Measurements from ENCODE around the gene PSME4.

The PSME4 gene

DNA sequence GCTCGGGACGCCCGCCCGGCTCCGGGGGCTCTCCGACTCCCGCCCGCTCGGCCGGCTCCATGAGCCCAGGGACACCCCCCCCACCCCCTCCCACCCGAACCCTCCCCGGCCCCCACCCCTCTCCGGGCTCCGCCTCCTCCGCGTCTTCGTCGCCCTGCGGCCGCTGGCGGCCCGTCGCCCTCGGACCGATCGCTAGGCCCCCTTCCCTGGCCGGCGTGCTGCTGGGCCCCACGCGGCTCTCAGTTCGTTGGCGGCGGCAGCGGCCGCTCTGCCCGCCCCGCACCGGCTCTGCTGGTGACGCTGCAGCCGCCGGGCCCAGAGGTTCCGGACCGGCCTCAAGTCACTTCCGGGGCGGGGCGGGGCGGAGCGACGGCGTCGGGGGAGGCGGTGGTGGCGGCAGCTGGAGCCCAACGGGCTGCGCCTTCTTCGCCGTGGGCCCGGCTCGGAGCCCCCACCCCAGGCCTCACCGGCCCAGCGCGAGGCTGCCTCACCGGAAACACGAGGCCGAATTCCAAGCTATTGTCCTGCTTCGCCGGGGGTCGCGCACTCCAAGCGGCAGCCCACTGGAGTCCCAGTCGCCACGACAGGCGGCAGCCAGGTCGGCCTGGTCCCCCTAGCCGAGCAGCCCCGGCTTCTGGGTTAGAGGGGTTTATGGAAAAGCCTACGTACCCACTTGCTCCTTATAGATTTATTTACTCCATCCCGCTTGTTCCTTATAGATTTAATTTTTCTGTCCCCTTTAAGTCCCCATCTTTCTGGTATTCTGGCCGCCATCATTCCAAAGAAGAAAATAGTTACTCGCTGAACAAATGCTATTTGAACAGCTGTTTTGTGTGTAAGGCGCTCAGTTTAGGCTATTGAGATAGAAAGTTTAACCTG lies at the start of gene PSME4:
Gene PSME4, minus strand, starts transcription at position 270 of the 879 bp plus-strand sequence. Its CDS starts 209 bp downstream, at position 61.
- peak; percentile 33 to 94 (median 87) for DNase-seq

DNA sequence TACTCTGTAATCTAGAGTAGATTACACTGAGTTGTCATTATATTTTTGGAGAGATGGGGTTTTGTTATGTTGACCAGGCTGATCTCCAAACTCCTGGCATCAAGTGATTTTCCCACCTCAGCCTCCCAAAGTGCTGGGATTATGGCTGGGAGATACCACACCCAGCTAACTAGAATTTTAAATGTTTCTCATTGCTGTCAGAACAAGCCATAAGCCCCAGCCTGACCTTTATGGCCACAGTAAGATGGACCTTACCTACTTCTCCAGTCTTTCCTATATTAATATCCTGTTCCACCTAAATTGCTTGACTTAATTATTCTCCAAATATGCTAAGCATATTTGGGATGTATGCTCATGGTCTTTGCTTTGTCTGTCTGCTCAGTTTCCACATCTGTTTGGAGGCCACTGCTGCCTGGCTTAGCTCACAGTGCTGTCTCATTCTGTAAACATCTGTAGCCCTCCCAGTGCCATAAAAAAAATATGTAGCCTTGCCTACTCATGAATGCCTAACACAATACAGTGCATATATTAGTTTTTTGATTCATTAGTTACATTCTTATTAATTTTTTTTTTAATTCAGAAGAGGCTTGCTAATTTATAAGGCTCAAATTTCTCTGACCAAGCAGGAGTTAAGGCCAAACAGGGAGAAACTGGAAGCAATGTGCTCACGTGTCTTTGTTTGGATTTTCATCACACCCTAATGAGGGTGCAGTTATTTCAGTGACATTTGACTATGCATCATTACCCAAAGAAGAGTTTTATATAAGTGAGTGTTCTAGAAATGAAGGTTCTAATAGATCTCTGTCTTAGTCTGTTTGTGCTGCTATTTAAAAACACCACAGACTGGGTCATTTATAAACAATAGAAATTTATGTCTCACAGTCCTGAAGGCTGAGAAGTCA lies 45.3 kb upstream of the PSME4 start:
- DNase-seq = peak in 1 of 56 donors; percentile 8

DNA sequence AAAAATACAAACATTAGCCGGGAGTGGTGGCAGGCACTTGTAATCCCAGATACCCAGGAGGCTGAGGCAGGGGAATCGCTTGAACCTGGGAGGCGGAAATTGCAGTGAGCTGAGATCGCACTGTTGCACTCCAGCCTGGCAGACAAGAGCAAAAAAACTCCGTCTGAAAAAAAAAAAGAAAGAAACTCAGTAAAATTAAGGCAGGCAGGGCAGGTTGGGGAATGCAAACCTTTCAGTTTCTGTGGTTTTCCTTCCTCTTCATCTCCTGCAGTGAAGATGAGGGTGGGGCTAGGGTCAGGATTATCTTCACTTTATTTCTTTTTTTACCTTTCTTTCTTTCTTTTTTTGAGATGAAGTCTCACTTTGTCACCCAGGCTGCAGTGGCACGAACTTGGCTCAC lies 43.2 kb upstream of the PSME4 start:
- DNase-seq = no peak

DNA sequence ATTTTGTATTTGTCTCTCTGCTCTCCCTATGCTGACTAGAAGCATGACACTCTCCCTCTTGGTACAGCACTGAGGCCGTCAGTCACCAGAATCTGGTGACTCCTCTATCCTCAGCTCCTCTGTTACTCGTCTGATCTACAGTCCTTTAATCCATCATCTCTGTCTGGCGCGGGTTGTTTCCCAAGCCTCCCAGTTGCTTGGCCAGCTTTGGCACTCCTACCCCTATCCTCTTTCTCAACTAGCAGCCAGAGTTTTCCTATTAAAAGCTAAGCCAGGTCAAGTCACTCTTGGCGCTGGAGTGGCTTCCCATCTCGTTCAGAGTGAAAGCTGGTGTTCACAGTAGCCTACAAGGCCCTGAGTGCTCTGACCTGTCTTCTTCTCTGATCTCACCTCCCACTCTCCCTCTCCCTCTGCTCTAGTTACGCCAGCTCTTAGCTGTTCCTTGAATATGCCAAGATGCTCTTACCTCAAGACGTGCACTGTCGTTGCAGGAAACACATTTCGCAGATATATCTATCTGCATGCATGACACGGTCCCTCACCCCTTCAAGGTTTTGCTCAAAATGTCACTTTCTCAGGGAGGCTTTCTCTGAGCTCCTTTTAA lies 41.8 kb upstream of the PSME4 start:
- DNase-seq = no peak

GRCh38 chr2:54009549-54009948 lies 38.8 kb upstream of the PSME4 start:
- DNase-seq = no peak

DNA sequence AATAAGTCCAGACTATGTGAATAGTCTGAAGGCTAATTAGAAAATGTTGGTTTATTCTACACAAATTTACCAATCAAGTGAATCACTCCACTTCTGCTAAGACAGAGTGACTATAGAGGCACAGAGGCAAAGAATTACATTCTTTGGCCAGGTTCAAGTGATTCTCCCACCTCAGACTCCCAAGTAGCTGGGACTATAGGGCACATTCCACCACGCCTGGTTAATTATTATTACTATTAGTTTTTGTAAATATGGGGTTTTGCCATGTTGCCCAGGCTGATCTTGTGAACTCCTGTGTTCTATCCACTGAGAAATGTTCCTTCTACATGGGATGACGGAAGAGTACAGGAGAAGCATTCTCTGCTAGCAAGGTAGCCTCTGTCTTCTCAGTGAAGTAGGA lies 37.6 kb upstream of the PSME4 start:
- DNase-seq = no peak

- no peak for DNase-seq
Measured at GRCh38 chr2:54000524-54000923, 29.7 kb upstream of the PSME4 start.

DNA sequence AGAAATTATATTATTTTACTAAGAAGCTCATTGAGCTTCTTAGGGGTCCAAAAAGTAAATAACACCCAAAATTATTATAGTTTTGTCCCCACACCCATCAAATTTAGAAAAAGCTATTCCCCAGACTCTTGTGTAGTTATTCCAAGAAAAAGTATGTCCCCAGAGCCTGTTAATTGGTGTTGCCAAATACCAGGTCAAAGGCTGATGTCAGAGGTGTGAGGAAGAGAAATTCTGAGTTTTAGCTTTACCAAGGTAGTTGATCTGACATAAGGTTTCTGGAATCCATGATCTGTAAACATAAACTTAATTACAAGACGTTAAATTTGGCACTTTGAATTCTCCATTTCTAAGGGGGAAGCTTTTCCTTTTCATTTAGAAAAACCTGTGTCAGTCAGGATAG lies 29.3 kb upstream of the PSME4 start:
- DNase-seq = no peak

GRCh38 chr2:53998834-53999233 lies 28.0 kb upstream of the PSME4 start:
- DNase-seq = no peak

DNA sequence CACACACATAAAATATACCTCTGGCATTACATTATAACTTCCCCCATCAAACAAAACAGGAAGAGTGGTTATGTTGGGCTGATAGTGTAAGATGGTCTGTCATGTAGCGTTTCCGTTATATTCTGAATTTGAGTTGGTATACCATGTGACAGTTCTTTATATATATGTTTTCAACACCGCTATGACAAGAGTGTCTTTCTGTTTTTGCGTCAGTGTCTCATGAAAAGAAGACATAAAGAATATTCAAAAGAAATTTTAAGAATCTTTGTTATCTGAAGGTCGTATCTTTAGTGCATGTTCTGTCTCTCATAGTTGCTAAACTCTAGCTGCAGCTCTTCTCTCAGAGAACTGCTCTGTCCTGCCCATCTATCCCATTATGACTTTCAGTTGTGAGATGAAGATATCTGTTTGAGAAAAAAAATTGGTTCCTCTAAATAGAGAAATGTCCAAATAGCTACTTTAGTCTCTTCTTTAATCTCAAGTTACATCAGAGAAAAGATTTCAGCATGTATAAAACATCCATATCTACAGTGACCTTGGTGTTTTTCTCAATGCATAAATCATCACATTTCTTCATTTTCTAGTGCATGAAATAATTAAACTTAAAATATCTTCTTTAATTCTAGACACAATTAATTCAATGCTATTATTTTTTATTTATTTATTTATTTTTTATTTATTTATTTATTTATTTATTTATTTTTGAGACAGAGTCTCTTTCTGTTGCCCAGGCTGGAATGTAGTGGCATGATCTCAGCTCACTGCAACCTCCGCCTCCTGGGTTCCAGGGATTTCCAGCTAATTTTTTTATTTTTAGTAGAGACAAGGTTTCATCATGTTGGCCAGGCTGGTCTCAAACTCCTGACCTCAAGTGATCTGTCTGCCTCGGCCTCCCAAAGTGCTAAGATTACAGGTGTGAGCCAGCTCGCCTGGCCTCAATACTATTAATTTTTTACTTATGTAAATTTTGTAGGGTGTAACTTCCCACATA lies 24.3 kb upstream of the PSME4 start:
- no peak for DNase-seq

GRCh38 chr2:53991948-53992347 lies 21.2 kb upstream of the PSME4 start:
- DNase-seq = no peak

DNA sequence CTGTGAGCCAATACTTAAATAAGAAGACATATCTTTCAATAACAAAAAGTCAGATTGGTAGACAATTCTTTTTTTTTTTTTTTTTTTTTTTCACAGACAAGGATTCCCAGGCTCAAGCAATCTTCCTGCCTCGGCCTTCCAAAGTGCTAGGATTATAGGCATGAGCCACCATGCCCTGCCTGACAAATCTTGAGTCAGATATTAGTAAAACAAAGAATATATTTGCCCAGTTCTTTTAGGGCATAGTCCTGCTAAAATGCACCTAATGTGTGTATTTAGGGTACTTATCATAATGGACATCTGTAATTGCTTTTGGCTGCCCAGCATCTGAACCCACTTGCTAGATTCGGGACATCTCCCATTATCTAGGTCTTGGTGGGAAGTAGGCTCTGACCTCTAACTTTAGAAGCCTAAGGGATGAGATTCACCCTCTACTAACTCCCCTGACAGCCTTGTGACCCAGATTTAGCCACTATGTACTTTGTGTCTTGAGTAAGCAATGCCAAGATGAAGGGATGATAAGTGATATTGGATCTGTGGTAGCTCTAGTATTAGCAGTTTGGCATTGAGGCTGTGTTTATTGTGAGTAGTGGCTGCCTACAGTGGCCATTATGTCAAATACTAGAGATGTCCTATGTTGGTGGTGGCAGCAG lies 18.5 kb upstream of the PSME4 start:
- no peak for DNase-seq

DNA sequence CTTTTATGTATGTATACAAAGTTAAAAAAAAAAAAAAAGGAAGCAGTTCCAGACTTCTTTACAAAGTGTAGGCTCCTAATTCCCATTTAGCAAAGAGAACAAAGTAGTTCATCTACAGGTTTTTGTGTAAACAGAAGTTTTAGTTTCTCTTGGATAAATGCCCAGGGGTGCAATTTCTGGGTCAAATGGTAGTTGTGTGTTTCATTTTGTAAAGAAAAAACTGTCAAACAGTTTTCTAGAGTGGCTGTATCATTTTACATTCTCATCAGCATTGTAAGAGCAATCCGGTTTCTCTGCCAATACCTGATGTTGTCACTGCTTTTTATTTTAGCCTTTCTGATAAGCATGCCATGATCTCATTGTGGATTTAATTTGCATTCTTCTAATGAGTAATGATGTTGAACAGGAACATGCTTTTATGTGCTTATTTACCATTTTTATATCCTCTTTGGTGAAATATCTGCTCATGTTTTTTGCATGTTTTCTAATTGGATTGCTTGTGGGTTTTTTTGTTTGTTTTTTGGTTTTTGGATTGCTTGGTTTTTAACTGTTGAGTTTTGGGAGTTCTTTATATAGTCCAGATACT lies 16.6 kb upstream of the PSME4 start:
- DNase-seq = no peak

DNA sequence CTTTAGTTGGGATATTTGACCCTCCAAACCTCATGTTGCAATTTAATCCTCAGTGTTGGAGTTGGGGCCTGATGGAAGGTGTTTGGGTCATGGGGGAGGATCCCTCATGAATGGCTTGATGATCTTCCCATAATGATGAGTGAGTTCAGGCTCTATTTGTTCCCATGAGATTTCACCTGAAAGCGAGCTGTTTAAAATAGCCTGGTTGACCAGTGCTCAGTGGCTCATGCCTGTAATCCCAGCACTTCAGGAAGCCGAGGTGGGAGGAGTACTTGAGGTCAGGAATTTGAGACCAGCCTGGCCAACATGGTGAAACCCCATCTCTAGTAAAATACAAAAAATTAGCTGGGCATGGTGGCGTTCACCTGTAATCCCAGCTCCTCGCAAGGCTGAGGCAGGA lies 14.9 kb upstream of the PSME4 start:
- no peak for DNase-seq

DNA sequence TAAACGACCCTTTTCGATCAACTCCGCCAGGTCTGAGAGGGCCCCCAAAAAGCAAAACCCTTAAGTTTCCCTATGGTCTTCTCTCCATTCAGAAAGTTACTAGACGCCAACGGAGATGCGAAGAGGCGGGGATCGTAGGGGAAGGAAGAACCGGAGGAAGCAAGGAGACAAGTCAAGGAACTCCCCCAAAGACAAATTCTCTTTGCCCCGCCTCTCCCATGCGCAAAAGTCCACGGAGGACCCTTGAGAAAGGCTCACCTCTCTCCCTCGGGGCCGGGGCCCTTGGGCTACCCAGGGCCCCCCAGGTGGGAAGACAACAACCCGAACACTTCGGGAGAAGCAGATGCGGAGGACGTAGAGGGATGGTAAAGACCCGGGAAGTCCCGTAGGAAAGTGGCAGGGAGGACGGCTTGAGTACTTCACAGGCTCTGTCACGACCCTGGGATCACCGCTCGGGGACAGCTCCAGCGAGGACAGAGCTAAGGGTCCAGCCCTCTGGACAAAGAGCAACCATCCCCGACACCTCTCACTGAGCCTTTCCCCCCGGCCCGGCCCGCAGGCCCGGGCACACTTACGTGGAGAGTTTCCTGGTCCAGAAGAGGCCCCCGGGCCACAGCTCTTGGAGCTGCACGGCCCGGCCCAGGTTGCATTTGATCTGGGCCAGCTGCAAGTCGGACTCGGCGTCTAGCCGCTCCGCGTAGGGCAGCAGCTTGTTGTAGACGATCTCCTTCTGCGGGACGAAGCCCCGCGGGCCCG lies 647 bp downstream of the PSME4 start:
- DNase-seq = peak in 34 of 56 donors; percentile 10 to 70 (median 42)

DNA sequence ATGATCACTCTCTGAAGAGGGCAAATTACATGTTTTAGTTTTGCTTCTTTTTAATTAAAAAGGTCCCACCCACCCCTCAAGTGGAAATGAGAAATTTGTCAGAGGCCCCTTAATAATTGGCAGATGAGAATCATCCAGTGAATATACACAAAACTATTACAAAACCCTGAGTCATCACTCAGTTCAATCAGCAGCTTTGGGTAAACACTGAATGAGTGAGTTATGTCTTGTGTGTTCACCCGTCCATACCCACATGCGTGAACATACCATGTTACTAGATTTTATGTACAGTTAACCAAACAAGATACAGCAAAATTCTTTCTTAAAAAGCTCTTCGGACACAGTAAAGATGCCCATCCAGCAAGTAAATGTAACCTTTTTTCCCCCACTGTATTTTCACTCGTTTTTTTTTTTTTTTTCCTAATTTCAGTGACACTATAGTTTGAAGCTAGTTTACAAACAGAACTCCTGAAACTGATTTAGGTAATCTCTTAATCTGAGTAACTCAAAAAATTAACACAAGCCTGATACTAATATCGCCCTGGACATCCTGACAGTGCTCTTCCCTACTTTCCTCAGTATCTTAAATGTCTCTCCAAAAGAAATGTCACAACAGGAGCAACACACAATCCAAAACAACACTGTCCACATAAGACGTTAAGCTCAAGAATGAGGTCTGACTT lies 1.4 kb downstream of the PSME4 start:
- DNase-seq = peak in 1 of 56 donors; percentile 52

DNA sequence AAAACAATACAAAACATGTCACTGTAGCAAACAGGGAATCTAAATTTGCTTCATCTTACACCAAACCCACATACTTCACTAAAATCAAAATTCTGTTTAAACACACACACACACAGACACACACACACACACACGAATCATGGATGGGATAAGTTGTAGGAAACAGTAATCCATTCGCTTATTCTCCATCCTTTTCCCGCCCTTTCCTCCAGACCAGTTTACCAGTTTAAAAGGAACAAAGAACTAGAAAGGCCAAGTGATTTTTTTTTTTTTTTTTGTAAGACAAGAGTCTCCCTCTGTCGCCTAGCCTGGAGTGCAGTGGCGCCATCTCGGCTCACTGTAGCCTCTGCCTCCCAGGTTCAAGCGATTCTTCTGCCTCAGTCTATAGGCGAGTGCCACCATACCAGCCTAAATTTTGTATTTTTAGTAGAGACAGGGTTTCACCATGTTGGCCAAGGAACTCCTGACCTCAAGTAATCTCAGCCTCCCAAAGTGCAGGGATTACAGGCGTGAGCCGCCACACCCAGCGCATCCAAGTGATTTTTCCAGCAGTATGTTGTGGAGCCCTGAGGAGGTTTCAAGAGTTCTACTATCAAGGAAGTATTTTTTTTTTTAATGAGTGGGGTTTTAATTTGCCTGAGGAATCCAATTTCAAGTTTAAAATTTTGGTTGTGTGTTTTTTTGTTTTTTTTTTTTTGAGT lies 5.7 kb downstream of the PSME4 start:
- DNase-seq = no peak
